NK-92 treated with Interleukin-12 subunit alpha and Interleukin-12 subunit beta, amount 100 ng/mL, for 24 hours (cell line): Measurements from ENCODE around the gene SFXN5.
"Not testable (repeated sequence)": the region's sequence is repeated elsewhere in the genome, so short reads cannot be mapped to it uniquely, and the experiment has no call there.

ENCODE experiments used
- DNase-seq: peaks from one replicate; lab custom pipeline; 2025; lab: John Stamatoyannopoulos, UW

Gene SFXN5

DNA sequence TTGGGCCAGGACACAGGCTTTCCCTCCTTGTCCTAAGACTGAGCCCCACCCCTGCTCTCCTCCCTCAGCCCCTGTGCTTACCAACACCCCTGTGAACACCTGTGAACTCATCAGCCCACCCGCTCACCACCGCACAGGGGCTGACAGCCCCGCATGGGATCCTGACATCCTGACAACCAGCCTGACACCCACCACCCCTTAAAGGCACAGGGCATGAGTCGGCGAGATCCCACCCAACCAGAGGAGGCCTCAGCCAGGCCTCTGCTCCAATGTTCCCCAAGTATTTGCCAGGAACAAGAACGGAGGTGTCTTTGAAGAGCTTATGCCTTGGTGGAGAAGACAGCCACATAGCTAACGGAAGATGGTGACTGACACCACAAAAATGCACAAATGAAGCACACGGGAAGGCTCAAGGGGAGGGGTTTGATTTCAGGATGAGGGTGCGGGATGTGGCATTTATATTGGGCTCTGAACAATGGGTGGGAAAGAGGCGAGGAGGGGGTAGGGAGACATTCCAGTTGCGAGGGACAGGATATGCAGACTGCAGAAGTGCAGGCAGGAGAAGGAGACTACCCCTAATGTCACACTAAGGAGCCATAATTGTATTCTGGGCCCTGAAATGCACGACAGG is 30.2 kb upstream of the SFXN5 start:
- no peak for DNase-seq

DNA sequence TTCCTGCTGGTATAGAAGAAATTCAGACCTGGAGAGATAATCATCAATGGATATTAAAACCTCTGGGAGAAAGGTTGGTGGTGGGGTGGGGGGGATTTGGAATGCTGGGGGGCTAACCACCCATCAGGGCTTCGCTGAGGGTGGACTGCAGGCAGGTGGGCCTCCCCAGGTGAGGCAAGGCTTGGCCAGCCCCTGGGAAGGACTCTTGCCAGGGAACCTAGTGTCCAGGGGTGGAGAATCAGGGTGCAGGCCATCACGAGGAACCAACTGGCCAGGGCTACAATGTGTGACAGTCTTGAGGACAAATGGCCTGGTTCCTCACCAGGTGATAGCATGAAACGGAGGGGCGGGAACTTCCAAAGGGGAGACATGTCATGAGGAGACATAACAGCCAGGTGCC is 29.4 kb upstream of the SFXN5 start:
- no peak for DNase-seq

- no peak for DNase-seq
Measured at GRCh38 chr2:73099486-73099885, 28.0 kb upstream of the SFXN5 start.

- no peak for DNase-seq
Measured at GRCh38 chr2:73095910-73096309, 24.4 kb upstream of the SFXN5 start.

DNA sequence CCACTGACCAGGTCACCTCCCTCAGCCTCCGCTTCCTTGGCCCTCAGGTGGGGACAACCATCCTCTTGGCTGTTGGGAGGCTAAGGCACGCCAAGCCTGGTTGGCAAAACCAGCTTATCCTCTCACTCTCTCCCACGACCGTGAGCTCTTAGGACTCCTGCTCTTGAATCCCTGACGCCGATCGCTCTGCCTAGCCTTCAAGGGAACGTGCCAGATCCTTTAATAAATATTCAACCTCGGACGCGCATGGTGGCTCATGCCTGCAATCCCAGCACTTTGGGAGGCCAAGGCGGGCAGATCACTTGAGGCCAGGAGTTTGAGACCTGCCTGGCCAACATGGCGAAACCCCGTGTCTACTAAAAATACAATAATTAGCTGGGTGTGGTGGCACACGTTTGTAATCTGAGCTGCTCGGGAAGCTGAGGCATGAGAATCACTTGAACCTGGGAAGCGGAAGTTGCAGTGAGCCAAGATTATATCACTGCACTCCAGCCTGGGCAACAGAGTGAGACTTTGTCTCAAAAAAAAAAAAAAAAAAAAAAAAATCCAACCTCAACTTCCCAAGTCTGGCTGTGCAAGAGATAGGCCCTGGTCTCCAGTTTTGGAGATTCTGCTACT is 22.2 kb upstream of the SFXN5 start:
- DNase-seq = not testable (repeated sequence)

GRCh38 chr2:73092146-73092783 is 20.8 kb upstream of the SFXN5 start:
- no peak for DNase-seq

- no peak for DNase-seq
Measured at GRCh38 chr2:73091696-73092095, 20.2 kb upstream of the SFXN5 start.

- DNase-seq = no peak
Measured at GRCh38 chr2:73091164-73091563, 19.7 kb upstream of the SFXN5 start.

DNA sequence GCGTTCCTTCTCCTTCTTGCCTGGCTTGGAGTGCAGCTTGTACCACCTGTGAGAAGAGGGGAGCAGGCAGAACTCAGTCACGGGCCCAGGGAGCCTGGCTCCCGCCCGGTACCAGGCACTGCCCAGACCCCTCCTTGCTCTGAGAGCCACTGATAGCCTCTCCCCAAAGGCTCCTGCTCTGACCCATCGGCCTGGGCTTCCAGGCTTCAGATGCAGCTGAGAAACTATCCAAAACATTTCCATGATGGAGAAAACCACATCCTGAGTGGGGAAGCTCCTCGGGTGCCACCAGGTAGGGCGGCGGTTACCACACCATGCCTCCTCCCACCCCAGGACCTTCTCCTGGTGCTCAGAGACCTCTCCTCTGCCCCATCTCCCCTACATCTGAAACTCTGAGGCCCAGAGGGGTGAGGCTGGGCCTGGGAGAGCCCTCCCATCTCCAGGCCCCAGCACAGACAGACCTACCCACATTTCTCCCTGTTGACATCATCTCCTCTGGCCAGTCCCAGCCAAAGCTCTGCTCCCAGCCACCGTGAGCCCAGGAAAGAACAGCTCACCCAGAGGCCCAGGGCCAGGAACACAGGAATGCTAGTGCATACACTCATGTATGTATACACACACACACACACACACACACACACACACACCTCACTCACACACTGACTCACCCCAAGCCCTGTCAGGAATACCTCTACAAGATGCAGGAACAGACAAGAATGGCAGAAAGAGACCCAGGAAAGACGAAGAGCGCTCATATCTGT is 17.9 kb upstream of the SFXN5 start:
- no peak for DNase-seq

GRCh38 chr2:73088703-73089102 is 17.2 kb upstream of the SFXN5 start:
- DNase-seq = no peak

- DNase-seq = no peak
Measured at GRCh38 chr2:73088211-73088610, 16.7 kb upstream of the SFXN5 start.

DNA sequence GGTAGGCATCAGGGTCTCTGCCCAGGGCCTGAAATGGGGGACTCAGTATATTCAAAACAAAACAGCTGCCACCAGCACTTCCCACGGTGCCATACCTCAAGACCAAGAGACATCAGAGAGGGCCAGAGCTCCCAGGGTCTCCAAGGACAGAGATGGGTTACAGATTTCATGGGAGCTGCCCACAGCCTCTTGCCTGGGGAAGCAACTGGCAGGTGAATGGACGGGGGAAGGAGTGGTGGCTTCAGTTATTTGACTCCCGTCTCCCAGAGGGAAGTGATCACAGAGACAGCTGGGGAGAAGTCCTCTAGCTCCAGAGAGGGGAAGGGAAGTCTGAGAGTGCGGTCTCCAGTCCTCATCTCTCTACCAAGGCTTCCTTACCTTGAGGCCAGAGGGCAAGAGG is 15.8 kb upstream of the SFXN5 start:
- no peak for DNase-seq

GRCh38 chr2:73085691-73086090 is 14.2 kb upstream of the SFXN5 start:
- peak; percentile 48 for DNase-seq

GRCh38 chr2:73084971-73085370 is 13.5 kb upstream of the SFXN5 start:
- no peak for DNase-seq

DNA sequence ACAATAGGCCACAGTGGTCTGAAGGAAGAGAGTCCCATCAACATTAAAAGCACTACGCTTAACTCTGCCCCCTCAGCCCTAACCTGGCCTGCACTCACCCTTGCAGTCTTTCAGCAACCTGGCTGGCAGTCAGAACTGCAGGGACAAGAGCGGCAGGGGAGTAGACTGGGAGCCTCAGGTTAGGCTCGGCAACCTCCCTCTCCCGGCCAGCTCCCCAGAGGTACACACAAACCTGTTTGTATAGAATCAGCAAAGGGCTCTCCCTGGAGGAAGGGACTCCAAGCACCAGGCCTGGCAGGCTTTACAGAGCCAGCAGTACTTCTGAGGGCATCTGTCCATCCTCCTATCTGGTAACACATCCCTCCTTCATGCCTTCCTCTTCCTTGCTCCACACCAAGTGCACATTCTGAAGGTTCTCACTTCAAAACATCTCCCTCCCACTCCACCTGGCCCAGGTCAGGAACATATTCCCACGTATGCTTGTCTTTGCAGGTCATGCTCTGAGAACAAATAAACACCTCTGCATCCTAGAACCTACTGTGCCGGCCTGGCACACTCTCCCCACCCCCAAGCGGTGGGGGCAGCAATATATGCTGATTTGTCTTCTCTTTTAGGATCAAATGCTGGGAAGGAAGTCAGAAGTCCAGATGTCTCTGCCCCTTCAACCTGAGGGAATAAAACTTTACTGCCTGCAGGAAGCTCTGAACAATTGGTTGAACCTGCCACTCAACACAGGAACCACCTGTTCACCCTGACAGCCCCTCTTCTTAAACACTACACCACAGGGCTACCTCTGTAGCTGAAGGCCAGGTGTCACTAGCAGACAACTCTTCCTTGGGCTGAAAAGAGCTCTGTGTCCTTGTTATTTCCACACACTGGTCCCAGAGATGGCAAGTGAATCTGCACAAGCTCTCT is 12.6 kb upstream of the SFXN5 start:
- DNase-seq = no peak

DNA sequence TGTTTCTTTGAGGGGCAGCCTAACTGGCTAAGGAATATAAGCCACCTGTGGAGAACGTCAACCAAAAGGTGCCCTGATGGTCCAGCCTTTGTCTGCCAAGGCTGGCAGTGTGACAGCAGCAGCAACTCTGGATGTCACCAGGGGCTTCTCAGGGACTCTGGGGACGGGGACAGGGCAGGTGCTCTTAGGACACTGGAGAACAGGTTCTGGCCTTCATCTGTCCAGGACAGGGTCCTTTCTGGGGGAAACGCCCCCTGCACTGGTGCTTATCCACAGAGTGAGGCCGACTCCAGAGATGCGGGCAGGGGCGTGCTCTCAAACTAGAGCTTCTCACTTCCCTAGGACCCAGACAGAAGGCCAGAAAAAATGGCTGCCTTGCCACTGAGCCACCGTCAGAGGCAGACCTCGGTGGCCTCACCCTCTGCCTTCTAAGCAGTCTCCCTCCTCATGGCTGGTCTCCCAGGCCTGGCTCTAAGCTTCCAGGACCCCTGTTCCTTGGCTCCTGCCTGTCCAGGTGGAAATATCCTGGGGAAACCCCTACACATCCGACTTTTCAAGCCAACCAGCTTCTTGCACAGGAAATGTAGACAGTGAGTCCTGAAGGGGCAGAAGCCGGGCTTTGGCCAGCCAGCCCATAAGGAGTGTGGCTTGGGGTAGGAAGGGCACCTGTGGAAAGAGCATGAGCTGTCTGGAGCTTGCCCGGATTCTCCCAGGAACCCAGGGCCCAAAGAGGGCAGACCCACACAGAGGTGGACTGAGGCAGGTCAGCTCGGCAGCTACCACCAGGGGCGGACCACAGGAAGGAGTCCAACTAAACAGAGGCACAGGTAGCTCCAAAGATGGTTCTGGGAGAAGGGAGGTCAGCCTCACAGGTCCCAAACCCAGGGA is 11.3 kb upstream of the SFXN5 start:
- no peak for DNase-seq

- no peak for DNase-seq
Measured at GRCh38 chr2:73081181-73081671, 9.7 kb upstream of the SFXN5 start.

- no peak for DNase-seq
Measured at GRCh38 chr2:73080321-73081131, 9.0 kb upstream of the SFXN5 start.

DNA sequence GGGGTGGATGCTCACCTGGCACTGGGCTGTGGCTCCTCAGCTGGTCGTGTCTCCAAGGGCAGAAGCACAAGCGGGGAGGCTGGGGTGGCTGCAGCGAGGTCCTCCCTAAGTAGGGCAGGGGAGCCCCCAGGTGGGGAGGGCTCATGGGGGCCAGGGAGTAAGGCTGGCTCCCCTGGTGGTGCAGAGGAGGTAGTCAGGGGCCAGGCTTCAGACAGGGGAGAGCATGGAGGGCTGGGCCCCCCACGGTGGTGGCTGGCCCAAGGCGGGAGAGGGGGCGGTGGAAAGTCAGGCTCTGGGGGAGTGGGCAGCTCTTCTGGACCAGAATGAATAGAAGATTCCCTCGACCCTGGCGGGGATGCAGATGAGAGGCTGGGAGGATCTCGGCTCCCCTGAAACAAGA is 8.1 kb upstream of the SFXN5 start:
- no peak for DNase-seq
